ENCODE results near the gene FFAR1.

Gene FFAR1

GRCh38 chr19:35362261-35363000, 14.7 kb downstream of the FFAR1 start:
- TF ChIP-seq CREB1 (IDR thresholded peaks at IDR 0.05; ENCODE audit: low read depth) = no peak
- no peak for TF ChIP-seq YY1 (IDR thresholded peaks at IDR 0.05; ENCODE audit: low read depth)
- TF ChIP-seq CEBPB (IDR thresholded peaks at IDR 0.05) = no peak
- TF ChIP-seq NFIC (IDR thresholded peaks at IDR 0.05) = no peak
- no peak for TF ChIP-seq TEAD4 (IDR thresholded peaks at IDR 0.05)
- no peak for TF ChIP-seq RAD21 (IDR thresholded peaks at IDR 0.05; ENCODE audit: low read depth)
- TF ChIP-seq MAX (IDR thresholded peaks at IDR 0.05) = no peak
- no peak for TF ChIP-seq ZBTB7A (IDR thresholded peaks at IDR 0.05; ENCODE audit: low read depth)
- TF ChIP-seq REST (IDR thresholded peaks at IDR 0.05; ENCODE audit: low read depth) = no peak
- TF ChIP-seq EGR1 (IDR thresholded peaks at IDR 0.05) = no peak
- no peak for TF ChIP-seq USF1 (IDR thresholded peaks at IDR 0.05)
- TF ChIP-seq EP300 (IDR thresholded peaks at IDR 0.05; ENCODE audit: borderline replicate concordance) = no peak
- no peak for TF ChIP-seq TAF1 (IDR thresholded peaks at IDR 0.05; ENCODE audit: low read depth)

- TF ChIP-seq CREB1 (IDR thresholded peaks at IDR 0.05; ENCODE audit: low read depth) (no peak), MAX (IDR thresholded peaks at IDR 0.05) (no peak), EGR1 (IDR thresholded peaks at IDR 0.05) (no peak), FOXM1 (IDR thresholded peaks at IDR 0.05; ENCODE audit: borderline replicate concordance, low read depth) (no peak), NFIC (IDR thresholded peaks at IDR 0.05) (no peak), YY1 (IDR thresholded peaks at IDR 0.05; ENCODE audit: low read depth) (no peak), RAD21 (IDR thresholded peaks at IDR 0.05; ENCODE audit: low read depth) (no peak), TCF12 (IDR thresholded peaks at IDR 0.05; ENCODE audit: low read depth) (no peak), USF1 (IDR thresholded peaks at IDR 0.05) (no peak), ZBTB7A (IDR thresholded peaks at IDR 0.05; ENCODE audit: low read depth) (no peak), CEBPB (IDR thresholded peaks at IDR 0.05) (no peak), REST (IDR thresholded peaks at IDR 0.05; ENCODE audit: low read depth) (no peak), EP300 (IDR thresholded peaks at IDR 0.05; ENCODE audit: borderline replicate concordance) (no peak), TEAD4 (IDR thresholded peaks at IDR 0.05) (no peak), TAF1 (IDR thresholded peaks at IDR 0.05; ENCODE audit: low read depth) (no peak)
These were observed 15.4 kb downstream of the FFAR1 start for GRCh38 chr19:35363001-35363590.

- no peak for TF ChIP-seq CEBPB (IDR thresholded peaks at IDR 0.05)
- TF ChIP-seq RAD21 (IDR thresholded peaks at IDR 0.05; ENCODE audit: low read depth) = no peak
- TF ChIP-seq EGR1 (IDR thresholded peaks at IDR 0.05) = no peak
- TF ChIP-seq MAX (IDR thresholded peaks at IDR 0.05) = no peak
- no peak for TF ChIP-seq EP300 (IDR thresholded peaks at IDR 0.05; ENCODE audit: borderline replicate concordance)
- TF ChIP-seq TCF12 (IDR thresholded peaks at IDR 0.05; ENCODE audit: low read depth) = no peak
- TF ChIP-seq YY1 (IDR thresholded peaks at IDR 0.05; ENCODE audit: low read depth) = no peak
- no peak for TF ChIP-seq USF1 (IDR thresholded peaks at IDR 0.05)
- TF ChIP-seq TEAD4 (IDR thresholded peaks at IDR 0.05) = no peak
- no peak for TF ChIP-seq CREB1 (IDR thresholded peaks at IDR 0.05; ENCODE audit: low read depth)
- no peak for TF ChIP-seq TAF1 (IDR thresholded peaks at IDR 0.05; ENCODE audit: low read depth)
- TF ChIP-seq NFIC (IDR thresholded peaks at IDR 0.05) = no peak
- no peak for TF ChIP-seq ZBTB7A (IDR thresholded peaks at IDR 0.05; ENCODE audit: low read depth)
- no peak for TF ChIP-seq FOXM1 (IDR thresholded peaks at IDR 0.05; ENCODE audit: borderline replicate concordance, low read depth)
- no peak for TF ChIP-seq REST (IDR thresholded peaks at IDR 0.05; ENCODE audit: low read depth)
These were observed 16.2 kb downstream of the FFAR1 start for GRCh38 chr19:35363711-35364425.

Data from Ishikawa (cell line).